Measurements from ENCODE around the gene ZKSCAN5. TPM values are rescaled to one million over a fixed set of nuclear protein-coding genes. Genes with fewer than 3 reads are reported as not detected.
"Not testable (repeated sequence)": the region's sequence is repeated elsewhere in the genome, so short reads cannot be mapped to it uniquely, and the experiment has no call there.

ZKSCAN5 gene
- total and polyA plus RNA-seq, 2 donors (not counting 3 experiments of a cell fraction or from before 2014, with no cell fraction given), result 4.3 to 9.7 TPM

- H3K4me1 ChIP-seq (ENCODE audit: control insufficient read depth, extremely low read depth, insufficient read depth, low read length), result peaks cover 6% of the 10 kb centered on the region
- no TSS peak for BruUV-seq (replicated peaks)
- dilution Hi-C loops (cut with MboI; ENCODE audit: extremely low pct_ligation_motif_present, low sequenced_read_pairs), result no loop called here
- TF ChIP-seq MYC (IDR thresholded peaks at IDR 0.05; ENCODE audit: low read depth, low read length), result no peak
- peak; percentile 40 to 68 for TF ChIP-seq CTCF (IDR thresholded peaks at IDR 0.05; ENCODE audit: extremely low read depth in 1 of 2, insufficient read depth in 1 of 2, low read depth in 1 of 2, low read length in 2 of 2)
- peak; percentile 38 for TF ChIP-seq EZH2 (IDR thresholded peaks at IDR 0.05; ENCODE audit: borderline replicate concordance, low read depth, low read length, severe bottlenecking)
- ChIA-PET POLR2A (no interaction called here), CTCF (interaction anchor here (0.8 to 2.1 kb wide), 8 partner anchors 9 to 211 kb away, joined by 3 to 10 read pairs (median 6); partner anchors contain the start of genes CPSF4, PTCD1 and ZSCAN25)
- H3K27me3 ChIP-seq (ENCODE audit: control insufficient read depth in 2 of 2, insufficient read depth in 2 of 2, low read length in 2 of 2), result peaks cover 0 to 2% of the 10 kb centered on the region in 2 experiments
- H3K27ac ChIP-seq (ENCODE audit: insufficient read depth, low read depth, low read length), result no peak overlapping the region
- H3K4me3 ChIP-seq (replicated peaks in 1 of 3; ENCODE audit: insufficient read depth in 1 of 3, low read depth in 1 of 3, low read length in 3 of 3), result peak overlapping the region; percentile 28 to 33 (median 31)
- FAIRE-seq, result peak; percentile 62
- no peaks in the 10 kb centered on the region for H4K20me1 ChIP-seq (replicated peaks; ENCODE audit: control insufficient read depth, extremely low read depth, insufficient read depth, low read length)
- H3K9me3 ChIP-seq (replicated peaks; ENCODE audit: control insufficient read depth, insufficient read depth, low read length), result no peaks in the 10 kb centered on the region
- DNase-seq (ENCODE audit: low read depth, low spot score), result peak; percentile 50
- peak overlapping the region; percentile 98 for H2AFZ ChIP-seq (ENCODE audit: low read depth, low read length)
- intact Hi-C loops (cut with micrococcal nuclease), result no loop called here
- H3K9ac ChIP-seq (replicated peaks; ENCODE audit: extremely low read depth, insufficient read depth, low read length), result no peak overlapping the region
- peak overlapping the region; percentile 86 for H3K4me2 ChIP-seq (ENCODE audit: insufficient read depth, low read length)
- no peaks in the 10 kb centered on the region for H3K79me2 ChIP-seq (ENCODE audit: control insufficient read depth, insufficient read depth, low read length)
- no peaks in the 10 kb centered on the region for H3K36me3 ChIP-seq (ENCODE audit: control insufficient read depth in 2 of 2, extremely low read depth in 1 of 2, insufficient read depth in 2 of 2, low read length in 2 of 2)
- H3K9me1 ChIP-seq (replicated peaks; ENCODE audit: control insufficient read depth, extremely low read depth, insufficient read depth, low read length), result no peaks in the 10 kb centered on the region
Measured at GRCh38 chr7:99579956-99580777, 75.7 kb downstream of the ZKSCAN5 start.

GRCh38 chr7:99580778-99581332, 76.4 kb downstream of the ZKSCAN5 start:
- CTCF ChIA-PET, result interaction anchor here (0.8 to 2.1 kb wide), 7 partner anchors 9 to 212 kb away, joined by 3 to 10 read pairs (median 7); partner anchors contain the start of genes CPSF4, PTCD1 and ZSCAN25
- POLR2A ChIA-PET; H3K27ac ChIP-seq (ENCODE audit: insufficient read depth, low read depth, low read length); dilution Hi-C loops (cut with MboI; ENCODE audit: extremely low pct_ligation_motif_present, low sequenced_read_pairs); intact Hi-C loops (cut with micrococcal nuclease); H3K36me3 ChIP-seq (ENCODE audit: control insufficient read depth in 2 of 2, extremely low read depth in 1 of 2, insufficient read depth in 2 of 2, low read length in 2 of 2); H3K9me1 ChIP-seq (replicated peaks; ENCODE audit: control insufficient read depth, extremely low read depth, insufficient read depth, low read length); H3K79me2 ChIP-seq (ENCODE audit: control insufficient read depth, insufficient read depth, low read length); H3K9me3 ChIP-seq (replicated peaks; ENCODE audit: control insufficient read depth, insufficient read depth, low read length); FAIRE-seq; BruUV-seq (replicated peaks); H3K27me3 ChIP-seq (ENCODE audit: control insufficient read depth in 2 of 2, insufficient read depth in 2 of 2, low read length in 2 of 2); DNase-seq (ENCODE audit: low read depth, low spot score); H3K9ac ChIP-seq (replicated peaks; ENCODE audit: extremely low read depth, insufficient read depth, low read length); H3K4me1 ChIP-seq (ENCODE audit: control insufficient read depth, extremely low read depth, insufficient read depth, low read length); H4K20me1 ChIP-seq (replicated peaks; ENCODE audit: control insufficient read depth, extremely low read depth, insufficient read depth, low read length): not testable (repeated sequence)
- peak overlapping the region; percentile 86 for H3K4me2 ChIP-seq (ENCODE audit: insufficient read depth, low read length)
- H3K4me3 ChIP-seq (replicated peaks in 1 of 3; ENCODE audit: insufficient read depth in 1 of 3, low read depth in 1 of 3, low read length in 3 of 3), result peak overlapping the region; percentile 28 to 33 (median 31)
- peak overlapping the region; percentile 98 for H2AFZ ChIP-seq (ENCODE audit: low read depth, low read length)

Other genes with a start within 250 kb of the ZKSCAN5 start
- 0.09 and 0.11 TPM in 2 replicates for gene MYH16, start 231.8 kb upstream of the ZKSCAN5 start, total RNA-seq
- 0.01 and 0.03 TPM in 2 replicates for gene MYH16, start 231.8 kb upstream of the ZKSCAN5 start, polyA plus RNA-seq
- 243 TPM in 2 replicates for gene ARPC1A, start 178.8 kb upstream of the ZKSCAN5 start, total RNA-seq
- gene ARPC1A, start 178.8 kb upstream of the ZKSCAN5 start, polyA plus RNA-seq, result 171 and 200 TPM in 2 replicates
- gene ARPC1B, start 129.9 kb upstream of the ZKSCAN5 start, total RNA-seq, result 232 and 294 TPM in 2 replicates
- gene ARPC1B, start 129.9 kb upstream of the ZKSCAN5 start, polyA plus RNA-seq, result 732 and 831 TPM in 2 replicates
- 148 and 150 TPM in 2 replicates for gene PDAP1, start 96.1 kb upstream of the ZKSCAN5 start, total RNA-seq
- 19.3 and 32.6 TPM in 2 replicates for gene PDAP1, start 96.1 kb upstream of the ZKSCAN5 start, polyA plus RNA-seq
- gene BUD31, start 95.7 kb upstream of the ZKSCAN5 start, total RNA-seq, result 113 and 122 TPM in 2 replicates
- 67.1 and 67.8 TPM in 2 replicates for gene BUD31, start 95.7 kb upstream of the ZKSCAN5 start, polyA plus RNA-seq
- 6.9 and 9.6 TPM in 2 replicates for gene PTCD1, start 65.9 kb upstream of the ZKSCAN5 start, total RNA-seq
- 3.8 and 4.2 TPM in 2 replicates for gene PTCD1, start 65.9 kb upstream of the ZKSCAN5 start, polyA plus RNA-seq
- 48.3 and 51.5 TPM in 2 replicates for gene CPSF4, start 65.7 kb upstream of the ZKSCAN5 start, total RNA-seq
- gene CPSF4, start 65.7 kb upstream of the ZKSCAN5 start, polyA plus RNA-seq, result 53.0 and 56.1 TPM in 2 replicates
- 348 and 369 TPM in 2 replicates for gene ATP5MF, start 38.5 kb upstream of the ZKSCAN5 start, total RNA-seq
- gene ATP5MF, start 38.5 kb upstream of the ZKSCAN5 start, polyA plus RNA-seq, result 2,129 and 2,140 TPM in 2 replicates
- 16.6 and 21.6 TPM in 2 replicates for gene ZNF789, start 31.8 kb upstream of the ZKSCAN5 start, total RNA-seq
- gene ZNF789, start 31.8 kb upstream of the ZKSCAN5 start, polyA plus RNA-seq, result 10.9 and 11.6 TPM in 2 replicates
- gene ZNF394, start 4.4 kb upstream of the ZKSCAN5 start, total RNA-seq, result 19.8 and 22.8 TPM in 2 replicates
- 8.3 and 8.6 TPM in 2 replicates for gene ZNF394, start 4.4 kb upstream of the ZKSCAN5 start, polyA plus RNA-seq
- 3.0 and 3.6 TPM in 2 replicates for gene FAM200A, start 47.5 kb downstream of the ZKSCAN5 start, total RNA-seq
- gene FAM200A, start 47.5 kb downstream of the ZKSCAN5 start, polyA plus RNA-seq, result 1.7 and 2.1 TPM in 2 replicates
- 15.7 and 16.9 TPM in 2 replicates for gene ZNF655, start 54.0 kb downstream of the ZKSCAN5 start, total RNA-seq
- gene ZNF655, start 54.0 kb downstream of the ZKSCAN5 start, polyA plus RNA-seq, result 17.4 and 20.4 TPM in 2 replicates
- gene TMEM225B, start 93.6 kb downstream of the ZKSCAN5 start, total RNA-seq, result not detected in 2 replicates
- gene TMEM225B, start 93.6 kb downstream of the ZKSCAN5 start, polyA plus RNA-seq, result 0.08 and 0.29 TPM in 2 replicates
- gene ZSCAN25, start 112.3 kb downstream of the ZKSCAN5 start, total RNA-seq, result 11.4 and 13.8 TPM in 2 replicates
- gene ZSCAN25, start 112.3 kb downstream of the ZKSCAN5 start, polyA plus RNA-seq, result 8.4 and 8.9 TPM in 2 replicates
- gene CYP3A5, start 175.3 kb downstream of the ZKSCAN5 start, total RNA-seq, result not detected in 2 replicates
- not detected in 2 replicates for gene CYP3A5, start 175.3 kb downstream of the ZKSCAN5 start, polyA plus RNA-seq
- not detected in 2 replicates for gene CYP3A7, start 230.5 kb downstream of the ZKSCAN5 start, total RNA-seq
- gene CYP3A7, start 230.5 kb downstream of the ZKSCAN5 start, polyA plus RNA-seq, result not detected in 2 replicates

All from endothelial cell of umbilical vein (primary cell).